ENCODE results near the gene DNAJC9. TPM values are rescaled to one million over a fixed set of nuclear protein-coding genes. Genes with fewer than 3 reads are reported as not detected.

Gene DNAJC9
- total RNA-seq (2014; rRNA removed) (282 and 283 TPM in 2 replicates), Bru-seq, nascent RNA (percentile 99 among the genes with signal in this experiment), BruChase-seq, experiment 1, labeled RNA remaining after a 6-hour chase (percentile 100 among the genes with signal in this experiment), BruChase-seq, experiment 2, labeled RNA remaining after a 2-hour chase (percentile 100 among the genes with signal in this experiment)
- long read RNA-seq, transcript DNAJC9-201 (5 exons, 3,032 nt), result major isoform, 213 of 479 reads
- long read RNA-seq, partial matches to known transcripts, result 43 of 479 reads
- long read RNA-seq, other reads (novel, unspliced or antisense), result 223 of 479 reads

DNA sequence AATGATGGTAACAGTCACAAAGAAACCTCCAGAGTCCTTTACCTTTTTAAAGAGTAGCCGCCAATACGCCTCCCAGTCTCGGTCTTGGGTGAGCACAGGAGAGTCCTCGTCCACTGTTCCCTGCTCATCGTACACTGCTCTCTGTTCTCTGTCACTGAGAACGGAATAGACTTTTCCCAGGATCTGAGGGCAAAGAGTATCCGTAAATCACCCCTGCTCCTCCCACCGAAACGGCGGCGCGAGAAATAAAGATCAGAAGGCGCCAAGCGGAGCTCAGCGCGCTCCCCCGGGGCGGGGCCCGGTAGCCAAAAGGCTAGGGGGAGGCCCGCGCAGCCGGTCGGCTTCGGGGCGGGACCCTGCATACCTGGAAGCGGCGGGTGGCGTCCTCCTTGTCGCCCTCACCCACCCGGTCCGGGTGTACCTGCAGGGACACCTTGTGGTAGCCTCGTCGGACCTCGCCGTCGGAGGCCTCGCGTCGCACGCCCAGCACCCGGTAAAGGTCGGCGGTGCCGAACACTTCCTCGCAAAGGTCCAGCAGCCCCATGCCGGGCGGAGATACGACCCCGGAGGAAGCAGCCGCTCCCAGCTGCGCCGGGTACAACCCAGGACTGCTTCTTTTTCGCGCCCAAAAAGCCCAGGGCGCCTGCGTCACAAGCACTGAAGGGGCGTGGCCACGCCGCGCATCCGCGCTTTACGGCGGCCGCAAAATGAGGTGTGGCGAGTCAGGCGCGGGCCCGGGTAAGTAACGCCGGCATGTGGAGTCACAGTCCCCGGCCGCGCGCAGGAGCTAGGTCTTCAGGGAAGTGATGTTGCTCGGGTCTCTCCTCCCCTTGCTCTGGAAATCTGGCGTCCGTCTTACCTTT is at the start of gene DNAJC9:
Gene DNAJC9 (minus strand): TSS at position 610 of the 863 bp plus-strand sequence. CDS start 66 bp downstream, at position 544.
- peak within 1 kb of the TSS; percentile 85 for H3K9ac ChIP-seq (ENCODE audit: low read length)
- H3K9me2 ChIP-seq (replicated peaks; ENCODE audit: low read length), result no peaks in the 10 kb centered on the region
- intact Hi-C loops (cut with micrococcal nuclease), result loop anchor here (1.0 to 5.0 kb wide), 5 partner anchors 79 to 250 kb away; partner anchors contain the start of genes CFAP70, ECD, FAM149B1 and P4HA1
- DNase-seq, result peak; percentile 100
- H3K36me3 ChIP-seq (ENCODE audit: low read depth, low read length), result peaks cover 64% of the 10 kb centered on the region
- no peaks in the 10 kb centered on the region for H3K9me3 ChIP-seq (ENCODE audit: low read length)
- peaks cover 50% of the 10 kb centered on the region for H3K4me1 ChIP-seq (ENCODE audit: insufficient read depth, low read length)
- H2AFZ ChIP-seq (ENCODE audit: low read length), result peak within 1 kb of the TSS; percentile 62
- CTCF ChIA-PET, result interaction anchor here (0.6 to 1.5 kb wide), 4 partner anchors 13 to 249 kb away, joined by 5 to 13 read pairs (median 8); partner anchors contain the start of gene P4HA1
- BruUV-seq (replicated peaks), result no TSS peak
- H3K27me3 ChIP-seq (ENCODE audit: low read length), result no peaks in the 10 kb centered on the region
- no peak for TF ChIP-seq EZH2 (IDR thresholded peaks at IDR 0.05; ENCODE audit: low read length, unreplicated experiment)
- no peak for TF ChIP-seq EZH2phosphoT487 (IDR thresholded peaks at IDR 0.05; ENCODE audit: borderline replicate concordance, low read length)
- TF ChIP-seq, protein P1, sequence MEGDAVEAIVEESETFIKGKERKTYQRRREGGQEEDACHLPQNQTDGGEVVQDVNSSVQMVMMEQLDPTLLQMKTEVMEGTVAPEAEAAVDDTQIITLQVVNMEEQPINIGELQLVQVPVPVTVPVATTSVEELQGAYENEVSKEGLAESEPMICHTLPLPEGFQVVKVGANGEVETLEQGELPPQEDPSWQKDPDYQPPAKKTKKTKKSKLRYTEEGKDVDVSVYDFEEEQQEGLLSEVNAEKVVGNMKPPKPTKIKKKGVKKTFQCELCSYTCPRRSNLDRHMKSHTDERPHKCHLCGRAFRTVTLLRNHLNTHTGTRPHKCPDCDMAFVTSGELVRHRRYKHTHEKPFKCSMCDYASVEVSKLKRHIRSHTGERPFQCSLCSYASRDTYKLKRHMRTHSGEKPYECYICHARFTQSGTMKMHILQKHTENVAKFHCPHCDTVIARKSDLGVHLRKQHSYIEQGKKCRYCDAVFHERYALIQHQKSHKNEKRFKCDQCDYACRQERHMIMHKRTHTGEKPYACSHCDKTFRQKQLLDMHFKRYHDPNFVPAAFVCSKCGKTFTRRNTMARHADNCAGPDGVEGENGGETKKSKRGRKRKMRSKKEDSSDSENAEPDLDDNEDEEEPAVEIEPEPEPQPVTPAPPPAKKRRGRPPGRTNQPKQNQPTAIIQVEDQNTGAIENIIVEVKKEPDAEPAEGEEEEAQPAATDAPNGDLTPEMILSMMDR (conservative IDR thresholded peaks at IDR 0.05; ENCODE audit: low read depth, low read length), result peak; percentile 56
- peaks cover 39% of the 10 kb centered on the region for H4K20me1 ChIP-seq (ENCODE audit: low read length)
- H3K27ac ChIP-seq (ENCODE audit: low read length), result peak within 1 kb of the TSS; percentile 80
- peaks cover 90% of the 10 kb centered on the region for H3K79me2 ChIP-seq (ENCODE audit: low read length)
- peaks cover 12% of the 10 kb centered on the region for H3F3A ChIP-seq (ENCODE audit: low read length, unreplicated experiment)
- peak within 1 kb of the TSS; percentile 69 for H3K4me3 ChIP-seq (ENCODE audit: low read length)
- peak within 1 kb of the TSS; percentile 79 for H3K4me2 ChIP-seq (ENCODE audit: low read length)
- POLR2A ChIA-PET (ENCODE audit: unreplicated experiment), result interaction anchor here (0.5 to 1.5 kb wide), 24 partner anchors 10 to 575 kb away, joined by 3 to 17 read pairs (median 3); partner anchors contain the start of genes CFAP70 and FAM149B1
- peak; percentile 84 for ATAC-seq

- POLR2A ChIA-PET (ENCODE audit: unreplicated experiment), result interaction anchor here (0.6 kb wide), 1 partner anchor 15 kb away, joined by 4 read pairs; no protein-coding TSS in a partner anchor
Observed at GRCh38 chr10:73293461-73293860, 46.4 kb upstream of the DNAJC9 start.

More at GRCh38 chr10:73293461-73293860, 46.4 kb upstream of the DNAJC9 start:
- no peaks in the 10 kb centered on the region for H3K9me2 ChIP-seq (replicated peaks; ENCODE audit: low read length)
- H3K27me3 ChIP-seq (ENCODE audit: low read length), result peaks cover 31% of the 10 kb centered on the region
- CTCF ChIA-PET, result no interaction called here
- H3K4me1 ChIP-seq (ENCODE audit: insufficient read depth, low read length), result no peaks in the 10 kb centered on the region
- no TSS peak for BruUV-seq (replicated peaks)
- H3K79me2 ChIP-seq (ENCODE audit: low read length), result no peaks in the 10 kb centered on the region
- TF ChIP-seq EZH2phosphoT487 (IDR thresholded peaks at IDR 0.05; ENCODE audit: borderline replicate concordance, low read length), result no peak
- no peak for TF ChIP-seq EZH2 (IDR thresholded peaks at IDR 0.05; ENCODE audit: low read length, unreplicated experiment)
- TF ChIP-seq, protein P1 (conservative IDR thresholded peaks at IDR 0.05; ENCODE audit: low read depth, low read length), result no peak
- no peaks in the 10 kb centered on the region for H3F3A ChIP-seq (ENCODE audit: low read length, unreplicated experiment)
- DNase-seq (no peak), ATAC-seq (no peak)
- H3K9me3 ChIP-seq (ENCODE audit: low read length), result no peaks in the 10 kb centered on the region
- H3K27ac ChIP-seq (ENCODE audit: low read length), result no peak overlapping the region
- H3K4me3 ChIP-seq (ENCODE audit: low read length), result no peak overlapping the region
- H2AFZ ChIP-seq (ENCODE audit: low read length), result no peak overlapping the region
- intact Hi-C loops (cut with micrococcal nuclease), result no loop called here
- H3K36me3 ChIP-seq (ENCODE audit: low read depth, low read length), result no peaks in the 10 kb centered on the region
- no peak overlapping the region for H3K9ac ChIP-seq (ENCODE audit: low read length)
- no peaks in the 10 kb centered on the region for H4K20me1 ChIP-seq (ENCODE audit: low read length)
- H3K4me2 ChIP-seq (ENCODE audit: low read length), result no peak overlapping the region

All from PC-3 (cell line).